GM19351 (cell line): ENCODE data around the gene EVA1B.

Experiments
- ATAC-seq: cut with Tn5 transposase; IDR thresholded peaks from one replicate; pipeline ENCODE4 v1.9.1; 2021; ENCODE audit warnings: mild to moderate bottlenecking, moderate library complexity; ENCODE audit not compliant: unreplicated experiment

EVA1B gene, protein sequence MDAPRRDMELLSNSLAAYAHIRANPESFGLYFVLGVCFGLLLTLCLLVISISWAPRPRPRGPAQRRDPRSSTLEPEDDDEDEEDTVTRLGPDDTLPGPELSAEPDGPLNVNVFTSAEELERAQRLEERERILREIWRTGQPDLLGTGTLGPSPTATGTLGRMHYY

DNA sequence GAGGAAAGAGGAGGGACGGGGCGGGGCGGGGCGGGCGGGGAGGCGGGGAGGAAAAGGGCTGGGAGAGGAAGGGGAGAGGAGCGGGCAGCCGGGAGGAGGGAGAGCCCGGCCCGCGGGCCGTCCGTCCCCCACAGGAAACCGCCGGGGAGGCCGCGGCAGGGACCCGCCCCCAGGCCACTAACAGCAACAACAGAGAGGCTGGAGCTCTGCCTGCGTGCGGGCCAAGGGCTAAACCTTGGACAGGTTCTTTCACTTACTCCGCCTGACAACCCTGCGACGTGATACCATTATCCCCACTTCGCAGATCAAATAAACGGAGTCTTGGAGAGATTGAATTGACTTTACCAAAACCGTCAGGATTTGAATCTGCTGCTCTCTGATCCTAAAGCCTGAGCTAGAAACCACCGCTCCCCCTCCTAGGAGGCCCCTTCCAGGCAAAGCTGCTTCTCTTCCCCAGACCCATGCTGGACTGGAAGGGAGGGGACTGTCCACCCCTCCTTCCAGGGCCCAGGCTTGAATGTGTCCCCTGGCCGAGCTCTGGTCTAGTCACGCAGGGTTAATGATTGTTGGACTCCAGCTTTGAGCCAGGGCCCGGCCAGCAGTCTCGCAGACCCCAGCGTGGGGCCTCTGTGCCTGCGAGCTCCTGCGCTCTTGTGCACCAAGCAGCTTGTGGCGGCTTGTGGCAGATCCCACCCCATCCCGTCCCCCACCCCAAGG lies at the start of gene EVA1B:
TSS of gene EVA1B (minus strand) at position 10 of the 717 bp plus-strand sequence. CDS start 608 bp downstream, outside the sequence.
- ATAC-seq: no peak

DNA sequence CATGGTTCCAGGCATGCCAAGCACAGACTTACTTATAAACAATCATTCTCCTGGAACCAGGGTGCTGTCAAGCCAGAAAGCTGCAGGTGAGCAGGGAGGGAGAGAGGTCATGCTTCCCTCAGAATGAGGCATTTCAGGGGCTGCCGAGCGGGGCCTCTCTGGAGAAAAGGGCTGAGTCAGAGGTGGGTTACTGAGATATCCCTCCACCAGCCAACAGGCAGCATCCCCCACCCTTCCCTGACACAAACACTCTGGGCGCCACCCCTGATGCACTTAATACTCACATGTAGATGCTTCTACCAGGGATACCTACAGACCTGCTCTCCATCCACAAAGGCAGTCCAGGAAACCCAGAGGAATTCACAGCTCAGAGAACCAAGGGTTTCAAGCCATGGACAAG lies 49.2 kb upstream of the EVA1B start:
- no peak for ATAC-seq

DNA sequence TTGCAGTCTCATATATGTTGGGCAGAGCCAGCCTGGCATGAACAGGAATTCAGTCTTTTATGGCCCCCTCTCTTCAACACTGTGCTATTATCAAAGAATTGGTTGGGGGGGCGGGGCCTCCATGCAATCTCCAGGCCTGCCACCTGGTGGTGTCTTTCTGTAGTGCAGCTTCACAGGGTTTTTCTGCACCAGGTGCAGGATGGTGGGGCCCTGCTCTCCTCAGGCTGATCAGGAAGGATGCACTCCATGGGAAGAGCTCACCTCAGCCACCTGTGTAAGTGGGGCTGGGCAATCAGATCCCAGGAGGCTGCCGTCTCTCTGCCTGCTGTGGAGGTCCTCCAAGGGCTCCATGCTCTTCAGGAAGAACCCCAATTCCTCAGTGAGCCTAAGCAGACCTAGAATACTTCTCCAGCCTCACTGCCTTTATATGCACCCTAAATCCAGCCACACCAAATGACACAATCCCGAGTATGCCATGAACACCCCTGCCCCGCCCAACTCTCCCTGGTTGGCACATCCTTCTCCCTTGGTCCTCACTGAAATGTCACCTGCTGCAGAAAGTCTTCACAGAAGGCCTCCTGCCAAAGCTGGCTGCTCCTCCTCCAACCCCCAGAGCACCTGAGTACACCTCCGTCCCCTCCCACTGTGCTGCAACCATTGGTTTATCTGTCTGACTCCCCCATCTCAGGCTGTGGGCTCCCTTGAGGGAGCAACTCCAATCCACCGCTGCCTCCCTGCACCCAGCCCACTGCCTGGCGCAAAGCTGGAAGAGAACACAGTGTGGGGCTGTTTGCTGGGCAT lies 45.8 kb upstream of the EVA1B start:
- ATAC-seq: peak; percentile 41

GRCh38 chr1:36367798-36368197 lies 44.4 kb upstream of the EVA1B start:
- ATAC-seq: no peak

GRCh38 chr1:36367066-36367465 lies 43.6 kb upstream of the EVA1B start:
- ATAC-seq: no peak

DNA sequence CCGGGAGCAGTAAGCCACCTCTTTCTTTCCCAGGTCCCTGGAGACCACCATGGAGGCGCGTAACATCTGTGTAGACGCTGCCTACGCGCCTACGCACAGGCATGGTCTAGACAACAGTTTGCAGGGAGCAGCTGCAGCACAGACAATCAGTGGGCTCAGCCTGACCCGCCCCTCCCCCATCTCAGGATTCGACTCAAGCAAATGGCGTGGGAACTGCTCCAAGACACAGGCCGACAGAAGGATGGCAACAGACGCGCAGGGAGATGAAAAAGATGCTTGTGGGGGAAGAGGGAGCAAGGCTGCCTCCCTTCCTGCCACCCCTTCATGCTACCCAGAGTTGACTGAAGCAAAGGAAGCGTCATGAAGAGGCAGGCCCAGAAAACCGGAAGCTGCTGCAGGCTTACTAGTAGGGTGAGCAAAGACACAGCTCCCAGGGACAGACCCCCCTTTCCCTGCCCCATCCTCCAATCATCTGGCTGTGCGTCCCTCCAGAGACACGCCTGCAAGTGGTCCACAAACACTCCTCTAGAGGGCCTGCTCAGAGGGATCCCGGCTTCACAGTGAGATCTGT lies 42.7 kb upstream of the EVA1B start:
- no peak for ATAC-seq

DNA sequence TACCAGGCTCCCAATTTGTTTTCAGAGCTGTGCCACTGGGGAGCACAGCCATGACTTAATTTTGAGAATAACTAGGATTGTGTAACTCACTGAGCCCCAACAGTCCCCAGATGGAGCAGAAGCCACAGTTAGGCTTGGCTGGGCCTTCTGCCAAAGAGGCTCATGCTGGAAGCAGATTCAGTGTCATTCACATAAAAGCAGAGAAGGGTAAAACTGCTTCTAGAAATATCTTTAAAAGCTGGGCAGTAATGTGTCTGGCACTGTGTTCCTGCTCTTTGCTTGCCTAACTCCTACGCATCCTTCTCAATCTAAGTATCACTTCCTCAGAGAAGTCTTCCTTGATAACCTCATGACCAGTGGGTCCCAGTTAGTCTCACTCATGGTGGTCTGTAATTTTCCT lies 41.9 kb upstream of the EVA1B start:
- no peak for ATAC-seq

DNA sequence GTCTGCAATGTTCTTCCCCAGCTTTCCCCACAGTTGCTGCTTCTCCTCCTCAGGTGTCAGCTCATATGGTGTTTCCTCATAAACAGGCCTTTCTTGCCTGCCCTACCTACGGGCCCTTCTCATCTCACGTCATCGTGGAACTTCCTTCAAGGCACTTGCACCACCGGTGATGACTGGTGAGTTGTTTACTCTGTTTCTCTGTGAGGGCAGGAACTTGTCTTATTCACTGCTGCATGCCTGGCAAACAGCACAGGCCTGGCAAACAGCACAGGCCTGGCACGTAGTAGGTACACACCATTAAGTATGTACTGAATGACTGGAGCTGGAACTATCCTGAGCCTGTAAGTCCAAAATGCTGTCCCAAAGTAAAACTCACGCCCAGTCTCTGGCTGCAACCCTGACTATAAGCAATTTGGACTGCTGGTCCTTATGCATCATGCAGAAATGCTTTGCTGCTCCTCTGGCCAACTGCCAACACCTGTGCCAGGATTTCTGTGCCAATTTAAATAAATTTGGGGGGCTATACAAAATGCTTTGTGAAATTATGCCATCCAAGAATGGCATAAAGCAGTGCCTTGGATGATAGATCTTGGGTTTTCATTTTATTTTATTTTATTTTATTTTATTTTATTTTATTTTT lies 36.6 kb upstream of the EVA1B start:
- ATAC-seq: no peak

DNA sequence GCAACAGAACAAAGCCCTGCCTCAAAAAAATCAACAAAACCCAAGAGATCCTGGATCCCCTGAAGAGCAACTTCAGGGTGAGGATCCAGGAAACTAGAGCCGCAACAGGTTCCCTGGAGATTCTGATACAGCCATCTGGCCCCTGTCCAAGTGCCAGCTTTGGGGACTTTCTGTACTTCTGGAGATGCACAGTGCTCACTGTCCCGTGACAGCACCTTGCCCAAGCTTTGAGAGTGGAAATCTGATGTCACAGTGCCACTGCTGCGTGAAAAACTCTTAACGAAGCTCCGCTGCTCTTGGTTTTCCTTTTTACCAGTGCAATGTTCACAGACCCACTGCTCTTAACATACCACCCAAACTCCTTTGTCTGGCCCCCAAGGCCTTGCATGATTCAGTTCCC lies 35.9 kb upstream of the EVA1B start:
- no peak for ATAC-seq

GRCh38 chr1:36358514-36359084 lies 35.2 kb upstream of the EVA1B start:
- ATAC-seq: no peak

- ATAC-seq: no peak
Observed at GRCh38 chr1:36355811-36356210, 32.4 kb upstream of the EVA1B start.

DNA sequence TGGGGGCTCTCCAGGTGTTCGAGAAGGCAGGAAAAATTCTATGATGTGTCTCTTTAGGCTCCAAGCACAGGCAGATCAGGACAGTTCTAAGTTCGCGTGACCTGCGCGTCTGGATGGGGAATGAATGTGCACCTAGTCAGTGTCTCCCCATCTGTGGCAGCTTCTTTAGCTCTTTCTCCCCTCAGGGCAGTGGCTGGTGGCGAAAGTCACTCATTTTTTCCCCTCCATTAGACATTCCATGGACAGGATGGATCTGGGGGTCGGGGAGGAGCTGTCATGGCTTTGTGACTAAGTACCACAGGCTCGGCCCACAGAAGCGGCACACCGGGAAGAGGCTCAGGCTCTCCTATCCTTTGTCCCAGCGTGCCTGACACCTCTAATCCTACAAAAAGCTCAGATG lies 31.0 kb upstream of the EVA1B start:
- no peak for ATAC-seq

DNA sequence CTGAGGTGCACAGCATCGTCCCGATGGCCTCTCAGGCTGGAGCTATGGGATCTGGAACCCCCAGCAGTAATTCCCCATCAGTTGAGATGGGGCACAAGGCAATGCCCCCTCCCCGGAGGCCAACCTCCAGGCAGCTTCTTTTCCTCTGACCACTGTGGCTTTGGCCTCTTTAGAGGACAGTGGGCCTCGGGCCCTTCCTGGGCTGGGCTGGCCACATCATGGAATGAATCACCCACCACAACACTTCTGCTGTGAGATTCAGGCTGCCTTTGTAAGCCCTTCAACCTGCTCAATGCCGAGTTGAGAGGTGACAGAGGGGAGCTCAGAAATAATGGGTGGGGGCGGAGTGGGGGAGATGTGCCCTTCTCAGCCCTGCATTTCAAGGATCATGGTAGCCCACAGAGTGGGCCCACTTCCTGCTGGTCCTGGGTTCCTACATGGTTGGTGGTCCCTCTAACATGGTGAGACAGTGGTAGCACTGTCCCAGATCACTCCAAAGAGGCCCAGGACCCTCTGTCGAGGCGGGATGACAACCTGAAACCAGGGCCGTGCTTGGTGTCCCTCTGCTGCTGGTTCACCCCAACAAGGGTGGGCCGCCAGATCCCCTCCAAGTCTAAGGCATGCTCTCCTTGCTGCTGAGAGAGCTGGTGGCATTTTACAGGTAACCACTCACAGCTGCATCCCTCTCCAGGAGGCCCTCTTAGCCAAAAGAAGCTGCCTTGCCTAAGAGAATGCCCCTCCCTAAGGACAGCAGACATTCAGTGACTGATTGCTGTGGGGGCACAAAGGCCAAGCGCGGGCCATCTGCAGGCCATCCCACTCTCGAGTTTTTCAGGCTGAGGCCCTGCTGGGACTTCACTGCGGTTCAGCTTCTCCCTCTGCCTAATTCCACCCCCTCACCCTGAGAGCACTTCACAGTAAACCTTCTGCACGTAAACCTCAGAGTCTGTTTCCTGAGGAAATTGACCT lies 29.7 kb upstream of the EVA1B start:
- ATAC-seq: no peak

- ATAC-seq: no peak
Observed at GRCh38 chr1:36352125-36352909, 28.9 kb upstream of the EVA1B start.

DNA sequence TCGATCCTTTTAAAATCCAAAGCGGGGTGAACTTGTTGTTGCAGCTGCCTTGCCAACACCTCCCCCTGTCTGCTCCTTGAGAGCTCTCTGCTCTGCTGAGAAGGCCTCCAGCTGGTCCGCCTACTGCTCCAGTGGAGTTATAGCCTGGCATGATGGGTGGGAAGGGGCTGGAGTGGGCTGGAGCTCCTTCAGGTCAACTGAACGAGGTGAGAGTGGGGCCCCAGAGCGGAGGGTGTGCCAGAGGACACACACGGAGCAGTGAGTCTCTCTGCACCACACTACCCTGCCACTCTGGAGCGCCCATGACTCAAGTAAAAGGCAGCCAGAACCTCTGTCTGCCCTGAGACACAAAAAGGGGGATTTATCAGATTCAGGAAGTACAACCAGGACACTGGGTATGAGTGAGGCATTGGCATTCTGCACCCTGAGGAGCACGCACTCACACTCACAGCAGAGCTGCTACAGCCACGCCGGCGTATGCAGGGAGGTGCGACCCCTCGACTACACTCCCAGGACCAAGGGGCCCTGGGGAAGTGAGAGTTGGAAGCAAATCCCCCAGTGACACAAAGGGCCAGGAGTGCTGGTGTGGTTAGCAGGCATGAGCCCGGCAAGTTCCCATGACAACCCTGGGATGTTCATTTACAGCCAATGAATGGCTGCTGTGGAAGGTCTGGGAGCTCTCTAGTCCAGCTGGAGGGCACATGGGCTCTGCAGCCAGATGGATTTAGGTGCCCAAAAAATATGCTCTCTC lies 28.0 kb upstream of the EVA1B start:
- ATAC-seq: no peak

DNA sequence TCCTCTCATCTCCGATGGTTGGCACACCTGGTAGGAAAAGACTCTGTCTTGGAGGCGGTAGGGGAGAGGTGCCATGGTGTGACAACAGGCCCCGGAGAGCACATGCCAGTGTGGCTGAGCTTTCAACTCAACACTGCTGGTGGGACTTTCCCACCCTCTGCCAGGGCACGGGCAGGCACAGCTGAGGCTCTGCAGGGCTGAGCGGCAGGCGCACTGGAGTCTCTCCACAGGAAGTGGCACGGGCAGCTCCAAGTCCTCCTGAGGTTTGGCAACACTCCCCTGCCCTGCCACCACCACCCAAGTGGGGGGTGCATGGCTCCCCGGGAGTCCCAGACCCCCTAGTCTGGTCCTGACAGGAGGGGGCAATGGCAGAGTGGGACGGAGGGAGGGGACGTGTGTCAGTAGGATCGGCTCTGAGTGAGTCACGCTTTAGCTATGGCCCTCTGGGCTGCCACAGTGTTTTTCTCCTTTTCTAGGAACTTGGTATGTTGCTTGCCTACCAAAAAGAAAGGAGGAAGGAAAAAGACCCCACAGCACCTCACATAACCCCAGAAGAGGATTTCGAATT lies 27.3 kb upstream of the EVA1B start:
- ATAC-seq: no peak

DNA sequence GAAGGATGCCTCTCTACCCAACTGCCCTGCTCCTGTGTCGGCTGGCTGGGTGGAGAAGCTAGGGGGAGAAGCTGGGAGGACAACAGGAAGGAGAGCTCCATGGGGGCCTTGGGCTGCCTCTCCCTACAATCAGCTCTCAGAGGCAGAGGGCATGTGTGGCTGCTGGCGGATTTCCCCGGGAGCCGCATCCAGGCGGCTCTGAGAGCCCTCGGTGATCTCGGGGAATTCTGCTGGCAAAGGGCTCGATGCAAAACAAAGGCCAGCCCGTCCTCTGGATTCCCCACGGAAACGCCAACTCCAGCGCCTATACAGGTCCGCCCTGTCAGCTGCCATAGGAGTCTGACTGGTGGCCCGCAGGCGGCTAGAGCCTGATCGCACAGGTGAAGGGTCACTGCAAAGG lies 26.4 kb upstream of the EVA1B start:
- ATAC-seq: no peak

GRCh38 chr1:36349241-36349671 lies 25.8 kb upstream of the EVA1B start:
- peak; percentile 94 for ATAC-seq
